PC-3 (cell line): ENCODE results near the gene TMEM17. TPM values are rescaled to one million over a fixed set of nuclear protein-coding genes. Genes with fewer than 3 reads are reported as not detected.
A peak's percentile ranks its signal among the peaks of the same experiment; 100 is the strongest.

Experiments
- ATAC-seq: fragments of 200-7000 bp; cut with Tn5 transposase; 2 replicates; pipeline ENCODE4 v1.9.1; 2020; ENCODE audit warnings: mild to moderate bottlenecking, moderate library complexity
- BruUV-seq: library from RNA; stranded (reverse); fragments of 400-500 nt; replicated peaks from 2 replicates; lab custom pipeline; 2021; lab: Mats Ljungman, UMichigan
- CTCF ChIA-PET: fragments of 300-600 bp; sonication (Branson Sonifier 250); formaldehyde crosslinking; loops from one replicate; lab custom pipeline; 2022; ENCODE audit warnings: antibody characterized with exemption; lab: Charles Lee
- POLR2A ChIA-PET: fragments of 300-600 bp; sonication (Branson Sonifier 250); formaldehyde crosslinking; loops from one replicate; lab custom pipeline; 2022; ENCODE audit warnings: antibody characterized with exemption; ENCODE audit not compliant: unreplicated experiment; lab: Charles Lee
- DNase-seq: peaks from one replicate; pipeline ENCODE4 v3.0.0-alpha.2; 2015
- H2AFZ ChIP-seq: fragments of 300-600 bp; sonication (generic); 2 replicates; pipeline ENCODE4 v1.6.0; 2016; ENCODE audit warnings: antibody characterized with exemption, low read length
- H3F3A ChIP-seq: fragments of 300-600 bp; sonication (generic); one replicate; pipeline ENCODE4 v1.6.0; 2017; ENCODE audit warnings: antibody characterized with exemption, low read length, control low read depth, mild to moderate bottlenecking; ENCODE audit not compliant: unreplicated experiment
- H3K27ac ChIP-seq: fragments of 300-600 bp; sonication (generic); 2 replicates; pipeline ENCODE4 v1.5.1; 2016; ENCODE audit warnings: mild to moderate bottlenecking, low read length
- H3K27me3 ChIP-seq: fragments of 300-600 bp; sonication (generic); 2 replicates; pipeline ENCODE4 v1.6.1; 2016; ENCODE audit warnings: low read length, mixed read lengths
- H3K36me3 ChIP-seq: fragments of 300-600 bp; sonication (generic); 2 replicates; pipeline ENCODE4 v1.6.1; 2016; ENCODE audit warnings: low read depth, mixed run types, low read length, mixed read lengths
- H3K4me1 ChIP-seq: fragments of 300-600 bp; sonication (generic); 2 replicates; pipeline ENCODE4 v1.5.1; 2016; ENCODE audit warnings: low read length; ENCODE audit not compliant: insufficient read depth
- H3K4me2 ChIP-seq: fragments of 300-600 bp; sonication (generic); 2 replicates; pipeline ENCODE4 v1.6.0; 2016; ENCODE audit warnings: low read length
- H3K4me3 ChIP-seq: fragments of 300-600 bp; sonication (generic); 2 replicates; pipeline ENCODE4 v1.5.1; 2016; ENCODE audit warnings: mild to moderate bottlenecking, low read length, mixed read lengths
- H3K79me2 ChIP-seq: fragments of 300-600 bp; sonication (generic); 2 replicates; pipeline ENCODE4 v1.6.1; 2017; ENCODE audit warnings: low read length, mixed read lengths
- H3K9ac ChIP-seq: fragments of 300-600 bp; sonication (generic); 2 replicates; pipeline ENCODE4 v1.6.0; 2016; ENCODE audit warnings: mild to moderate bottlenecking, low read length
- H3K9me2 ChIP-seq: fragments of 300-600 bp; sonication (generic); replicated peaks from 2 replicates; pipeline ENCODE4 v1.6.1; 2016; ENCODE audit warnings: mixed run types, low read length, mixed read lengths
- H3K9me3 ChIP-seq: fragments of 300-600 bp; sonication (generic); 2 replicates; pipeline ENCODE4 v1.6.1; 2016; ENCODE audit warnings: low read length, mixed read lengths
- H4K20me1 ChIP-seq: fragments of 300-600 bp; sonication (generic); 2 replicates; pipeline ENCODE4 v1.6.1; 2016; ENCODE audit warnings: low read length, mixed read lengths
- CTCF ChIP-seq: fragments of 300-600 bp; sonication (generic); conservative IDR thresholded peaks from 2 replicates; pipeline ENCODE4 v1.5.1; 2017; ENCODE audit warnings: antibody characterized with exemption, low read depth, mild to moderate bottlenecking, low read length
- EZH2 ChIP-seq: fragments of 300-600 bp; sonication (generic); IDR thresholded peaks from one replicate; pipeline ENCODE4 v1.6.1; 2017; ENCODE audit warnings: antibody characterized with exemption, mild to moderate bottlenecking, low read length; ENCODE audit not compliant: unreplicated experiment
- EZH2phosphoT487 ChIP-seq: fragments of 300-600 bp; sonication (generic); IDR thresholded peaks from 2 replicates; pipeline ENCODE4 v1.6.1; 2018; ENCODE audit warnings: mild to moderate bottlenecking, antibody characterized with exemption, low read length, borderline replicate concordance
- intact Hi-C: fragments of 100-400 bp; cut with micrococcal nuclease; formaldehyde crosslinking; loops from 2 replicates; pipeline ENCODE4 v1.9.0; 2023
- total RNA-seq: library from RNA; depleted of rRNA; stranded (reverse); fragments of >200 nt; gene quantifications from 2 replicates; pipeline ENCODE4 v1.2.3, GENCODE V29; 2014

Gene TMEM17
- total RNA-seq, 1 experiment from 2014 or later, result 2.9 TPM

GRCh38 chr2:62469114-62469513 is 36.9 kb downstream of the TMEM17 start:
- Histone ChIP-seq H3K27me3 (no peaks in the 10 kb centered on the region), H4K20me1 (no peaks in the 10 kb centered on the region), H3K27ac (no peak overlapping the region), H2AFZ (no peak overlapping the region), H3K9me3 (no peaks in the 10 kb centered on the region), H3K4me3 (no peak overlapping the region), H3K4me1 (no peaks in the 10 kb centered on the region), H3K9ac (no peak overlapping the region), H3K9me2 (no peaks in the 10 kb centered on the region), H3F3A (no peaks in the 10 kb centered on the region), H3K36me3 (no peaks in the 10 kb centered on the region), H3K79me2 (no peaks in the 10 kb centered on the region), H3K4me2 (no peak overlapping the region)
- CTCF ChIA-PET, result no interaction called here
- POLR2A ChIA-PET, result no interaction called here
- no peak for ATAC-seq
- DNase-seq, result no peak
- intact Hi-C loops, result no loop called here
- BruUV-seq, result no TSS peak
- TF ChIP-seq EZH2phosphoT487 (no peak), EZH2 (no peak), CTCF (no peak)

- Histone ChIP-seq H2AFZ (0 out of 2 replicates have a peak overlapping the region, but pooled peaks have one; percentile 9), H4K20me1 (no peaks in the 10 kb centered on the region), H3K9me2 (no peaks in the 10 kb centered on the region), H3K79me2 (no peaks in the 10 kb centered on the region), H3K27me3 (no peaks in the 10 kb centered on the region), H3K27ac (no peak overlapping the region), H3K9me3 (no peaks in the 10 kb centered on the region), H3K4me1 (no peaks in the 10 kb centered on the region), H3K9ac (no peak overlapping the region), H3K36me3 (no peaks in the 10 kb centered on the region), H3K4me3 (no peak overlapping the region), H3K4me2 (no peak overlapping the region), H3F3A (no peaks in the 10 kb centered on the region)
- CTCF ChIA-PET, result no interaction called here
- intact Hi-C loops, result no loop called here
- no TSS peak for BruUV-seq
- POLR2A ChIA-PET, result no interaction called here
- no peak for TF ChIP-seq EZH2
- no peak for TF ChIP-seq EZH2phosphoT487
- no peak for TF ChIP-seq CTCF
- DNase-seq (no peak), ATAC-seq (no peak)
Observed at GRCh38 chr2:62467475-62468321, 38.3 kb downstream of the TMEM17 start.

GRCh38 chr2:62467100-62467474 is 38.9 kb downstream of the TMEM17 start:
- Histone ChIP-seq H3K9ac (no peak overlapping the region), H3K9me3 (no peaks in the 10 kb centered on the region), H3K4me1 (no peaks in the 10 kb centered on the region), H3K4me2 (no peak overlapping the region), H3F3A (no peaks in the 10 kb centered on the region), H3K9me2 (no peaks in the 10 kb centered on the region), H4K20me1 (no peaks in the 10 kb centered on the region), H2AFZ (0 out of 2 replicates have a peak overlapping the region, but pooled peaks have one; percentile 9), H3K27ac (no peak overlapping the region), H3K79me2 (no peaks in the 10 kb centered on the region), H3K27me3 (no peaks in the 10 kb centered on the region), H3K36me3 (no peaks in the 10 kb centered on the region), H3K4me3 (no peak overlapping the region)
- TF ChIP-seq EZH2phosphoT487 (no peak), CTCF (no peak), EZH2 (no peak)
- ATAC-seq, result no peak
- no TSS peak for BruUV-seq
- ChIA-PET POLR2A (no interaction called here), CTCF (no interaction called here)
- intact Hi-C loops, result no loop called here
- no peak for DNase-seq
